GM19239 (cell line): ENCODE measurements around the gene MS4A4A.

ENCODE experiments used
- DNase-seq: peaks from one replicate; pipeline ENCODE4 v3.0.0; 2011; ENCODE audit warnings: low spot score; ENCODE audit not compliant: insufficient read length
- FAIRE-seq: peaks from 2 replicates; lab custom pipeline; 2011; peaks lifted over from hg19 to GRCh38; lab: Jason Lieb, UNC

Gene MS4A4A

DNA sequence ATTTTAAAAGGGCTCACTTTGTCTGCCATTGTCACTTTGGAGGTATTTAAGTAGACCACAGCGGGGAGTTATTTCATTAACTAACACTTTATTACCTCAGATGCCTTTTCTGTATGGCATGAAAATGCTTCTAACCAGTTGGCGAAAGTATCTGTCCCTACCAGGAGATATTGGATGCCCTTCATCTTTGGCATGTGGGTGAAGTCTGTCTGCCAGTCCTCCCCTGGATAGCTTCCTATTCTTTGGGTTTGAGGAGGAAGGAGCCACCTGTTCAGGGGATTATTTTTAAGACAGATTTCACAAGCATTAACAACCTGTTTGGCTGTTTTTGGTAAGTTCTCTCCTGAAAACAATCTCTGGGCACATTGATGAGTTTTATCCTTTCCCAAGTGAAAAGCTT is 63.7 kb downstream of the MS4A4A start:
- FAIRE-seq: no peak
- no peak for DNase-seq

GRCh38 chr11:60345489-60345888 is 65.0 kb downstream of the MS4A4A start:
- no peak for FAIRE-seq
- no peak for DNase-seq

DNA sequence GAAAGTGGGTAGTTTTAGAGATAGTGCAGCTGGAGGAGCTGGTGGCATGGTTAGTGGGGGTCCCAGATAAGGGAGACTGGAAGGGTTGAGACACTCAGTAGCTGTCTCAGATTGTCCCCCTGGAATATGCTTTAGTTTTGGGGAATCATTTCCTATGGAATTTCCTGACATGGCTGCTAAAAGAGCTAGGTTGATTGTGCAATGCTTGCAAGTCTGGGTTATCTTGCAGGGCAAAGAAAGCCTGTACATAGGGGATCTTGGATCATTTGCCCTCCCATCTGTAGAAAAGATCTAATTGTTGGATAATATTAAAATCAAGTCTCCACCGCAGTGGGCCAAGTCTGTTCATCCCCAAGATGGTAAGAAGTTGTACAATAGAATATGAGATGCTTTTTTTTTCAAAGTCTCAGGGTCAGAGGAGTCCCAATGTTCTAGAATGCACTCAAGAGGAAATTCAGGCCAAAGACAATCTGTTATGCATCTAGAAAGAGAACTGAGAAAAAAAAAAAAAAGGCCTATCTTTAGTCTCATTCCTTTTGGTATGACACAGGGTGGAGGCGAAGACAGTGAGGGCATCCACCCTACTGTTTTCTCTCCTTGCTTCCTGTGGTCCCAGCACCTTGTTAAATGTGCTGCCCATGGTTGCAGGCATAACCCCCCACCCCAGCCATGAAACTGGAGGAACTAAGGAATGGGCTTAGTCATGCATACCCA is 66.8 kb downstream of the MS4A4A start:
- no peak for DNase-seq

GRCh38 chr11:60348116-60348515 is 67.7 kb downstream of the MS4A4A start:
- DNase-seq (no peak), FAIRE-seq (no peak)

More for the DNA sequence above, 66.8 kb downstream of the MS4A4A start:
- FAIRE-seq: no peak

- FAIRE-seq (no peak), DNase-seq (no peak)
Measured at GRCh38 chr11:60349990-60350389, 69.5 kb downstream of the MS4A4A start.

- FAIRE-seq (no peak), DNase-seq (no peak)
Measured at GRCh38 chr11:60357771-60358170, 77.3 kb downstream of the MS4A4A start.
